H9 (cell line): Measurements from ENCODE around the gene HCFC1. TPM values are rescaled to one million over a fixed set of nuclear protein-coding genes. Genes with fewer than 3 reads are reported as not detected.

Source experiments
- DNase-seq: peaks from one replicate; pipeline ENCODE4 v3.0.0-alpha.2; 2017
- H2AFZ ChIP-seq: one replicate; pipeline ENCODE4 v1.6.1; 2013; ENCODE audit warnings: mild to moderate bottlenecking, low read length, control low read depth, moderate library complexity
- H2AK5ac ChIP-seq: 2 replicates; pipeline ENCODE4 v1.6.1; 2013; ENCODE audit warnings: low read length, control low read depth, mixed read lengths; ENCODE audit not compliant: insufficient read length
- H2BK120ac ChIP-seq: one replicate; pipeline ENCODE4 v1.6.1; 2013; ENCODE audit warnings: low read depth, mild to moderate bottlenecking, low read length, control low read depth, inconsistent platforms; ENCODE audit not compliant: poor library complexity, severe bottlenecking
- H2BK12ac ChIP-seq: 2 replicates; pipeline ENCODE4 v1.6.1; 2013; ENCODE audit warnings: low read length, control low read depth, mixed read lengths, low read depth; ENCODE audit not compliant: insufficient read length
- H2BK15ac ChIP-seq: 2 replicates; pipeline ENCODE4 v1.6.1; 2013; ENCODE audit warnings: low read depth, low read length, control low read depth
- H2BK20ac ChIP-seq: one replicate; pipeline ENCODE4 v1.6.1; 2013; ENCODE audit warnings: low read depth, mild to moderate bottlenecking, low read length, control low read depth, inconsistent platforms; ENCODE audit not compliant: poor library complexity, severe bottlenecking
- H2BK5ac ChIP-seq: 2 replicates; pipeline ENCODE4 v1.6.1; 2013; ENCODE audit warnings: low read length, control low read depth, mixed read lengths; ENCODE audit not compliant: insufficient read length
- H3K14ac ChIP-seq: 2 replicates; pipeline ENCODE4 v1.6.1; 2013; ENCODE audit warnings: low read length, control low read depth; ENCODE audit not compliant: insufficient read depth
- H3K18ac ChIP-seq: 2 replicates; pipeline ENCODE4 v1.6.1; 2013; ENCODE audit warnings: low read depth, mild to moderate bottlenecking, mixed read lengths, low read length, control low read depth; ENCODE audit not compliant: insufficient read length
- H3K23ac ChIP-seq: 2 replicates; pipeline ENCODE4 v1.6.1; 2013; ENCODE audit warnings: low read length, control low read depth, mixed read lengths, low read depth; ENCODE audit not compliant: insufficient read length
- H3K23me2 ChIP-seq: 2 replicates; pipeline ENCODE4 v1.6.1; 2013; ENCODE audit warnings: low read depth, mild to moderate bottlenecking, mixed read lengths, low read length, control low read depth; ENCODE audit not compliant: insufficient read length, poor library complexity, severe bottlenecking
- H3K27ac ChIP-seq: 2 replicates; pipeline ENCODE4 v1.5.1; 2013; ENCODE audit warnings: low read length, control low read depth, mixed read lengths, low read depth; ENCODE audit not compliant: insufficient read length
- H3K27me3 ChIP-seq: 2 replicates; pipeline ENCODE4 v1.6.1; 2013; ENCODE audit warnings: low read length, control low read depth, inconsistent platforms; ENCODE audit not compliant: insufficient read depth
- H3K4ac ChIP-seq: 2 replicates; pipeline ENCODE4 v1.6.1; 2013; ENCODE audit warnings: low read depth, mild to moderate bottlenecking, control low read depth, inconsistent platforms, low read length, moderate library complexity
- H3K4me1 ChIP-seq: 2 replicates; pipeline ENCODE4 v1.6.1; 2013; ENCODE audit warnings: low read length, control low read depth, inconsistent platforms; ENCODE audit not compliant: insufficient read depth
- H3K4me2 ChIP-seq: 2 replicates; pipeline ENCODE4 v1.6.1; 2013; ENCODE audit warnings: low read length, control low read depth, mixed read lengths; ENCODE audit not compliant: insufficient read length, insufficient read depth
- H3K56ac ChIP-seq: 2 replicates; pipeline ENCODE4 v1.6.1; 2013; ENCODE audit warnings: low read depth, mild to moderate bottlenecking, mixed read lengths, low read length, control low read depth; ENCODE audit not compliant: insufficient read length
- H3K79me1 ChIP-seq: 2 replicates; pipeline ENCODE4 v1.6.1; 2013; ENCODE audit warnings: low read depth, mild to moderate bottlenecking, moderate library complexity, low read length, control low read depth, inconsistent platforms; ENCODE audit not compliant: insufficient read depth, poor library complexity, severe bottlenecking
- H3K79me2 ChIP-seq: 2 replicates; pipeline ENCODE4 v1.6.1; 2013; ENCODE audit warnings: low read length, control low read depth, inconsistent platforms; ENCODE audit not compliant: insufficient read depth
- H3K9ac ChIP-seq: 2 replicates; pipeline ENCODE4 v1.6.1; 2013; ENCODE audit warnings: low read length, control low read depth, mixed read lengths; ENCODE audit not compliant: insufficient read length; ENCODE audit errors: extremely low read depth
- H3K9me3 ChIP-seq: one replicate; pipeline ENCODE4 v1.6.1; 2013; ENCODE audit warnings: low read depth, low read length, inconsistent platforms; ENCODE audit not compliant: control insufficient read depth
- H3T11ph ChIP-seq: one replicate; pipeline ENCODE4 v1.6.1; 2013; ENCODE audit warnings: mild to moderate bottlenecking, low read length, control low read depth, inconsistent platforms
- H4K20me1 ChIP-seq: one replicate; pipeline ENCODE4 v1.6.1; 2013; ENCODE audit not compliant: control insufficient read depth, insufficient read length, insufficient read depth
- H4K5ac ChIP-seq: 2 replicates; pipeline ENCODE4 v1.6.1; 2013; ENCODE audit warnings: low read depth, mild to moderate bottlenecking, mixed read lengths, low read length, control low read depth; ENCODE audit not compliant: insufficient read length
- H4K8ac ChIP-seq: replicated peaks from 2 replicates; pipeline ENCODE4 v1.6.1; 2013; ENCODE audit warnings: low read length, control low read depth, mixed read lengths, low read depth; ENCODE audit not compliant: insufficient read length
- H4K91ac ChIP-seq: 2 replicates; pipeline ENCODE4 v1.6.1; 2013; ENCODE audit warnings: low read depth, mild to moderate bottlenecking, moderate library complexity, mixed read lengths, low read length, control low read depth; ENCODE audit not compliant: insufficient read length
- H3K27ac Mint-ChIP-seq, 3 experiments: 2 replicates in 2 of 3; 3 replicates in 1 of 3; pipeline ENCODE4 v1.8.0; 2020 to 2021; ENCODE audit warnings: mixed read lengths in 3 of 3, mild to moderate bottlenecking in 1 of 3, moderate library complexity in 1 of 3
- H3K27me3 Mint-ChIP-seq: 2 replicates; pipeline ENCODE4 v1.8.0; 2021; ENCODE audit warnings: low read depth, mild to moderate bottlenecking, moderate library complexity, mixed read lengths
- H3K36me3 Mint-ChIP-seq, 3 experiments: 2 replicates in 2 of 3; 3 replicates in 1 of 3; pipeline ENCODE4 v1.8.0; 2020 to 2021; ENCODE audit warnings: low read depth in 3 of 3, mixed read lengths in 3 of 3; ENCODE audit not compliant: insufficient read depth in 1 of 3
- H3K4me1 Mint-ChIP-seq, 2 experiments: 2 replicates each; pipeline ENCODE4 v1.8.0; 2020; ENCODE audit warnings: mixed read lengths in 2 of 2
- H3K4me3 Mint-ChIP-seq, 2 experiments: 2 replicates in 1 of 2; 3 replicates in 1 of 2; pipeline ENCODE4 v1.8.0; 2020 to 2021; ENCODE audit warnings: mild to moderate bottlenecking in 2 of 2, mixed read lengths in 2 of 2, moderate library complexity in 1 of 2
- H3K9me3 Mint-ChIP-seq, 2 experiments: 2 replicates in 1 of 2; 3 replicates in 1 of 2; pipeline ENCODE4 v1.8.0; 2020; ENCODE audit warnings: mild to moderate bottlenecking in 2 of 2, mixed read lengths in 2 of 2, moderate library complexity in 1 of 2
- CTCF ChIP-seq: fragments of 200-600 bp; sonication (generic); conservative IDR thresholded peaks from 3 replicates; pipeline ENCODE4 v1.8.0; 2021; ENCODE audit warnings: antibody characterized with exemption, mild to moderate bottlenecking
- WGBS: extraction: QIAGEN DNeasy Blood & Tissue Kit; methylation state at CpG from one replicate; pipeline ENCODE4 v1.1.7; 2013; ENCODE audit warnings: missing lambda C conversion rate, low lambda C conversion rate, mixed read lengths; ENCODE audit not compliant: insufficient read length; ENCODE audit errors: extremely low coverage; 5-methylcytosine and 5-hydroxymethylcytosine counted together
- total RNA-seq: library from RNA; stranded (reverse); gene quantifications from 2 replicates; pipeline ENCODE4 v1.2.1, GENCODE V29; 2021

The HCFC1 gene
- total RNA-seq, 1 experiment from 2014 or later = 144 TPM

- Histone ChIP-seq H3K23me2 (no peaks in the 10 kb centered on the region), H3K4ac (no peak overlapping the region), H4K91ac (no peak overlapping the region), H4K5ac (no peak overlapping the region), H3K79me2 (no peaks in the 10 kb centered on the region), H3K9me3 (peaks cover 5% of the 10 kb centered on the region), H3K27ac (no peak overlapping the region), H3K23ac (no peak overlapping the region), H3K27me3 (no peaks in the 10 kb centered on the region), H3K4me2 (no peak overlapping the region), H3K4me1 (no peaks in the 10 kb centered on the region), H2AFZ (no peak overlapping the region), H3K14ac (no peak overlapping the region), H3K56ac (no peak overlapping the region), H2BK12ac (no peak overlapping the region), H2BK120ac (no peak overlapping the region), H3T11ph (no peak overlapping the region), H2BK5ac (no peak overlapping the region), H2BK15ac (no peak overlapping the region), H4K20me1 (no peaks in the 10 kb centered on the region), H3K9ac (no peak overlapping the region), H4K8ac (no peak overlapping the region), H3K79me1 (no peaks in the 10 kb centered on the region), H2AK5ac (no peak overlapping the region), H2BK20ac (no peak overlapping the region), H3K18ac (no peak overlapping the region)
- H3K27ac Mint-ChIP-seq = no peak overlapping the region
- no peaks in the 10 kb centered on the region; a peak in 1 of 5 replicates for H3K9me3 Mint-ChIP-seq
- peaks cover 1% of the 10 kb centered on the region; the same call in 1 of the 2 replicates for H3K27me3 Mint-ChIP-seq
- no peak for TF ChIP-seq CTCF
- H3K4me1 Mint-ChIP-seq = no peaks in the 10 kb centered on the region
- no peak for DNase-seq
- whole genome bisulfite sequencing = no CpG with 5 or more reads among the region's 14 CpGs
- no peak overlapping the region for H3K4me3 Mint-ChIP-seq
- peaks cover 77 to 97% (median 96%) of the 10 kb centered on the region in 3 experiments for H3K36me3 Mint-ChIP-seq
Observed at GRCh38 chrX:153958605-153959004, 13.0 kb downstream of the HCFC1 start.
